ENCODE results near the gene IL1RAPL1.

DNA sequence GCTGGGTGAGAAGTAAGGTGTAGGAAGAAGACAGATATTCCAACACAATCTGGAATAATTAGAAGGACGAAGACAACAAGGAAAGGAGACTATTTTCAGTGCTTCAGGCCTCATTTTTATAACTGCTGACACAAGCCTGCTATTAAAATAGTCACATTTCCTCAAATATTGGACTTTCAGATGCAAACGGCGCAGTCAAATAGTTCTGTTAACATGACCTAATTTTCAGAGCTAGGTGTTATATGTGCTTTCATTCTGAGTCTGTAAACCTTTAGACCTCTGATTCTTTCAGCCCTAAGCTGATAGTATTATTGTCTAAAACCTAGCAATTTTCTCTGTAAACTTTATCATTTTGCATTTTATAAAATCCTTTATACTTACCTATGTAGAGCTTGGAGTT is 261.5 kb downstream of the IL1RAPL1 start:
- no peak for TF ChIP-seq CTCF (IDR thresholded peaks at IDR 0.05; ENCODE audit: poor library complexity, severe bottlenecking)
- TF ChIP-seq EZH2 (IDR thresholded peaks at IDR 0.05; ENCODE audit: borderline replicate concordance, insufficient read depth, low read length, poor library complexity, severe bottlenecking), result no peak
- no peak for TF ChIP-seq TAF1 (IDR thresholded peaks at IDR 0.05; ENCODE audit: low read depth)
- TF ChIP-seq EP300 (conservative IDR thresholded peaks at IDR 0.05; ENCODE audit: poor library complexity, severe bottlenecking), result no peak
- no peak for TF ChIP-seq RAD21 (conservative IDR thresholded peaks at IDR 0.05)
- TF ChIP-seq POLR2AphosphoS5 (IDR thresholded peaks at IDR 0.05), result no peak
- TF ChIP-seq, protein P1, sequence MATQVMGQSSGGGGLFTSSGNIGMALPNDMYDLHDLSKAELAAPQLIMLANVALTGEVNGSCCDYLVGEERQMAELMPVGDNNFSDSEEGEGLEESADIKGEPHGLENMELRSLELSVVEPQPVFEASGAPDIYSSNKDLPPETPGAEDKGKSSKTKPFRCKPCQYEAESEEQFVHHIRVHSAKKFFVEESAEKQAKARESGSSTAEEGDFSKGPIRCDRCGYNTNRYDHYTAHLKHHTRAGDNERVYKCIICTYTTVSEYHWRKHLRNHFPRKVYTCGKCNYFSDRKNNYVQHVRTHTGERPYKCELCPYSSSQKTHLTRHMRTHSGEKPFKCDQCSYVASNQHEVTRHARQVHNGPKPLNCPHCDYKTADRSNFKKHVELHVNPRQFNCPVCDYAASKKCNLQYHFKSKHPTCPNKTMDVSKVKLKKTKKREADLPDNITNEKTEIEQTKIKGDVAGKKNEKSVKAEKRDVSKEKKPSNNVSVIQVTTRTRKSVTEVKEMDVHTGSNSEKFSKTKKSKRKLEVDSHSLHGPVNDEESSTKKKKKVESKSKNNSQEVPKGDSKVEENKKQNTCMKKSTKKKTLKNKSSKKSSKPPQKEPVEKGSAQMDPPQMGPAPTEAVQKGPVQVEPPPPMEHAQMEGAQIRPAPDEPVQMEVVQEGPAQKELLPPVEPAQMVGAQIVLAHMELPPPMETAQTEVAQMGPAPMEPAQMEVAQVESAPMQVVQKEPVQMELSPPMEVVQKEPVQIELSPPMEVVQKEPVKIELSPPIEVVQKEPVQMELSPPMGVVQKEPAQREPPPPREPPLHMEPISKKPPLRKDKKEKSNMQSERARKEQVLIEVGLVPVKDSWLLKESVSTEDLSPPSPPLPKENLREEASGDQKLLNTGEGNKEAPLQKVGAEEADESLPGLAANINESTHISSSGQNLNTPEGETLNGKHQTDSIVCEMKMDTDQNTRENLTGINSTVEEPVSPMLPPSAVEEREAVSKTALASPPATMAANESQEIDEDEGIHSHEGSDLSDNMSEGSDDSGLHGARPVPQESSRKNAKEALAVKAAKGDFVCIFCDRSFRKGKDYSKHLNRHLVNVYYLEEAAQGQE (IDR thresholded peaks at IDR 0.05; ENCODE audit: borderline replicate concordance), result no peak
- no peak for TF ChIP-seq MXI1 (conservative IDR thresholded peaks at IDR 0.05; ENCODE audit: poor library complexity, severe bottlenecking)
